Suprapubic skin (tissue), 4 donors: Measurements from ENCODE around the gene SMAD5. TPM values are rescaled to one million over a fixed set of nuclear protein-coding genes. Genes with fewer than 3 reads are reported as not detected.

Source experiments
- DNase-seq, 2 donors: peaks; one replicate each; pipeline ENCODE4 v3.0.0-alpha.2; 2019; ENCODE audit warnings: low spot score in 2 of 2
- H3K27ac ChIP-seq: fragments of 200-600 bp; sonication (generic); one replicate; pipeline ENCODE4 v1.5.1; 2019
- H3K27me3 ChIP-seq: fragments of 200-600 bp; sonication (generic); one replicate; pipeline ENCODE4 v1.5.1; 2019
- H3K36me3 ChIP-seq: fragments of 200-600 bp; sonication (generic); one replicate; pipeline ENCODE4 v1.5.1; 2019
- H3K4me1 ChIP-seq: fragments of 200-600 bp; sonication (generic); one replicate; pipeline ENCODE4 v1.5.1; 2019
- H3K4me3 ChIP-seq: fragments of 200-600 bp; sonication (generic); one replicate; pipeline ENCODE4 v1.5.1; 2019; ENCODE audit warnings: mild to moderate bottlenecking
- H3K9me3 ChIP-seq: fragments of 200-600 bp; sonication (generic); one replicate; pipeline ENCODE4 v1.5.1; 2019
- CTCF ChIP-seq, 2 donors: fragments of 200-600 bp in 1 of 2; fragments of 450-650 bp in 1 of 2; sonication (generic) in 1 of 2; IDR thresholded peaks; one replicate each; pipeline ENCODE4 v1.5.1; 2016 to 2019; ENCODE audit warnings: antibody characterized with exemption in 2 of 2, mild to moderate bottlenecking in 1 of 2, moderate library complexity in 1 of 2
- EP300 ChIP-seq: sonication (generic); formaldehyde crosslinking; IDR thresholded peaks from one replicate; pipeline ENCODE4 v1.6.1; 2017; ENCODE audit warnings: antibody characterized with exemption
- POLR2A ChIP-seq, 2 donors: fragments of 450-650 bp; IDR thresholded peaks; one replicate each; pipeline ENCODE4 v1.6.1; 2017; ENCODE audit warnings: antibody characterized with exemption in 2 of 2, mild to moderate bottlenecking in 2 of 2, moderate library complexity in 2 of 2
- POLR2AphosphoS5 ChIP-seq, 3 donors: sonication (generic); formaldehyde crosslinking; IDR thresholded peaks; one replicate each; pipeline ENCODE4 v1.6.1; 2017; ENCODE audit warnings: antibody characterized with exemption in 3 of 3
- WGBS: methylation state at CpG from one replicate; pipeline ENCODE4 v1.1.5; 2018; 5-methylcytosine and 5-hydroxymethylcytosine counted together
- total RNA-seq, 4 donors: library from RNA; depleted of rRNA; stranded (reverse); fragments of >200 nt; gene quantifications; one replicate each; pipeline ENCODE4 v1.1.0, GENCODE V29; 2016

Gene SMAD5
- total RNA-seq, 4 donors from 2014 or later = 63.3 to 119 (median 74.9) TPM

DNA sequence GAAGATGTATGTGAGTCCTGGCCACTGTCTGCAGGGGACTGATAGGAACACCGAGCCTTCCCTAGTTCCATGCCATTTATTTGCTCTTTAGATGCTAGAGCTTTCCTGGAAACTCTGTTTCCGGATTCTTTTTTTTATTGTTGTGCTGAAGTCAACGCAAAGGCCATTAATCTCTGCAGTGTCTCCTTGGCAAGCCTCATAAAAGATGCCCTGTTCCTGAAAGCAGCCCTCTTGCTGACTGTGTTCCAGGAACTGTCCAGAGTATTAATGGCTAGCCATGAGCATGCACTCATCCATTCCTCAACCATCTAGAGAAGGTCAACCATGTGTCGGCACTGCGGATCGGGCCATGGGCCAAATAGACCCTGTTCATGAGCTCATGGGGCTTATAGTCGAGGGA, 42.9 kb upstream of the SMAD5 start:
- 77% methylated on average over 7 of the region's 7 CpGs for WGBS
- no peak overlapping the region for H3K4me3 ChIP-seq
- DNase-seq = no peak
- H3K27me3 ChIP-seq = no peaks in the 10 kb centered on the region
- no peaks in the 10 kb centered on the region for H3K36me3 ChIP-seq
- no peaks in the 10 kb centered on the region for H3K9me3 ChIP-seq
- peaks cover 15% of the 10 kb centered on the region for H3K4me1 ChIP-seq
- TF ChIP-seq CTCF (IDR thresholded peaks at IDR 0.05) (no peak), EP300 (no peak), POLR2A (IDR thresholded peaks at IDR 0.05) (no peak), POLR2AphosphoS5 (IDR thresholded peaks at IDR 0.05) (no peak)
- no peak overlapping the region for H3K27ac ChIP-seq

DNA sequence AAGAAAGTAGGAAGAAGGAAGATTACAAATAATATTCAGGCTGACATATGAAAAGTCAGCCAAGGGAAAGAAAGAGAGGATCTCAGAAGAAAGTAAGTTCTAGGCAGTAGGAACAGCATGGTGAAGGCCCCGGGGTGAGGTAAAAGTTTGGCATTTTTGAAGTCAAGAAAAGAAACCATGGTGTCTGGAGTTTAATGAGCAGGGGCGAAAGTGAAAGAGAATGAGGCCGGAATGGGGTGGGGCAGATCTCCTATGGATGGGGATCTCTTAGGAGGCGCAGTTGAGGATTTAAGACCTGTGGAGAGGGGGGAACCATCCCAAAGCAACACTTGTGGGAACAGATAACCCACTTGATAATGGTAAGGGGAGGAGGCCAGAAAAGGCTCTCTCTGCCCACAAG, 42.3 kb upstream of the SMAD5 start:
- no peak overlapping the region for H3K27ac ChIP-seq
- TF ChIP-seq POLR2A (IDR thresholded peaks at IDR 0.05) (no peak), CTCF (IDR thresholded peaks at IDR 0.05) (no peak), POLR2AphosphoS5 (IDR thresholded peaks at IDR 0.05) (no peak), EP300 (no peak)
- no peaks in the 10 kb centered on the region for H3K9me3 ChIP-seq
- DNase-seq = no peak
- H3K27me3 ChIP-seq = no peaks in the 10 kb centered on the region
- H3K4me3 ChIP-seq = no peak overlapping the region
- 97% methylated on average over 4 of the region's 4 CpGs for WGBS
- no peaks in the 10 kb centered on the region for H3K36me3 ChIP-seq
- H3K4me1 ChIP-seq = peaks cover 14% of the 10 kb centered on the region

- DNase-seq = no peak
- H3K36me3 ChIP-seq = no peaks in the 10 kb centered on the region
- TF ChIP-seq POLR2AphosphoS5 (IDR thresholded peaks at IDR 0.05) (no peak), CTCF (IDR thresholded peaks at IDR 0.05) (no peak), EP300 (no peak), POLR2A (IDR thresholded peaks at IDR 0.05) (no peak)
- WGBS = 77% methylated on average over 3 of the region's 3 CpGs
- no peak overlapping the region for H3K27ac ChIP-seq
- no peak overlapping the region for H3K4me3 ChIP-seq
- H3K27me3 ChIP-seq = no peaks in the 10 kb centered on the region
- no peaks in the 10 kb centered on the region for H3K9me3 ChIP-seq
- H3K4me1 ChIP-seq = no peaks in the 10 kb centered on the region
Measured at GRCh38 chr5:136094189-136094912, 38.3 kb upstream of the SMAD5 start.

DNA sequence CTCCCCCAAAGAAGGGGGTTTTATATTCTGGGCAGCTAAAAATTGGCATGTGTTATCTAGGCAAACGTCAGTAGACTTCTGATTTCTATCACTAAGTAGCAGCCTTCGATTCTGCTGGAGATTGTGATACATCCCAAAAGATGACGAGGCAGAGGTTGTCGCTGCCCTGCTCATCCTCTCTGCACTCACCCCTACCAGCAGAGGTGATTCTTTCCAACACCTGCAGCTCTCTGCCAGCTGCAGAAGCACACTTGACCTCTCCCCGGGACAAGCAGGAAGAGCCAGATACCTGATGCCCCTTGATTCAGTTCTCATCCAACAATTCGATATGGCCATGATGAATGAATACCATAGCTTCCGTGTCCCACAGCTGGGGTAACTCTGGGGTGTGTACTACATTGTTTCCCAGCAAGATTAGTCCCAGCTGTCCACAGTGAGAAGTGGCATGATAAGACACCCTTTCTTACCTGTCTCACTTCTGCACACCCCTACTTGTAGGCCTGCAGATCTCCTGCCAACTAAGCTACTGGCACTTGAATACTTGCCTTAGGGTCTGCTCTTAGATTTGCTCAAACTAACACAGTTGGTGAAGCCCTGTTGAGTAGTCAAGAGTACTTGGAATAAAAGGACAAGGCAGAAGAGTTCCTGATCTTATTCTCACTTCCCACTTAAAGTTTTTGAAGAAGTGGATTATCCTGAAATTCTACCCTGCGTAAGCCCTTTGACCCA, 37.6 kb upstream of the SMAD5 start:
- no peak for TF ChIP-seq POLR2AphosphoS5 (IDR thresholded peaks at IDR 0.05)
- no peak for TF ChIP-seq CTCF (IDR thresholded peaks at IDR 0.05)
- no peak for TF ChIP-seq EP300
- WGBS = 73% methylated on average over 8 of the region's 8 CpGs
- Histone ChIP-seq H3K4me3 (no peak overlapping the region), H3K27ac (no peak overlapping the region), H3K27me3 (no peaks in the 10 kb centered on the region), H3K9me3 (no peaks in the 10 kb centered on the region), H3K36me3 (no peaks in the 10 kb centered on the region), H3K4me1 (no peaks in the 10 kb centered on the region)
- no peak for DNase-seq

DNA sequence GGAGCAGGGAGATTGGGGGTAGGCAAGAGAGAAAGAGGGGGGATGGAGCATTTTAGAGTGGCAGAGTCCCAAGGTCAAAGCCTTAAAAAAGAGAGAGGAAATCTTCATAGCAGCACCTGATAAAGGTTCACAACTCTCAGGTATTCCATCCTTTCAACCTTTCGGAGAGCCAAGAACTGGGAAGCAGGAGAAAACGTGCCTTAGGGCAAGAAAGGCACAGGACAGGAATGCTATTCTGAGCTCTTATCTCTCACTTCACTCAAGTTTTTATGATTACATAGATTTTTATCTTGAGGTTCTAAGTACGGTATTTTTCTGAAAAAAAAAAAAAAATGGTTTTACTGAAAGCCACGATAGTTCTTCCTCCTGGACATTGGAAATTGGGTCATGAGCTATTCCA, 34.5 kb upstream of the SMAD5 start:
- Histone ChIP-seq H3K27ac (no peak overlapping the region), H3K4me3 (no peak overlapping the region), H3K27me3 (no peaks in the 10 kb centered on the region), H3K36me3 (no peaks in the 10 kb centered on the region), H3K9me3 (no peaks in the 10 kb centered on the region), H3K4me1 (no peaks in the 10 kb centered on the region)
- TF ChIP-seq CTCF (IDR thresholded peaks at IDR 0.05) (no peak), POLR2A (IDR thresholded peaks at IDR 0.05) (no peak), POLR2AphosphoS5 (IDR thresholded peaks at IDR 0.05) (no peak), EP300 (no peak)
- WGBS = 42% methylated on average over 4 of the region's 4 CpGs
- no peak for DNase-seq
